IPS DF 6.9 (cell line): Measurements from ENCODE around the gene CCDC167.

Experiments
- DNase-seq: peaks from one replicate; pipeline ENCODE4 v3.0.0-alpha.2; 2013; ENCODE audit warnings: low read depth, low spot score
- H3K27ac ChIP-seq: one replicate; pipeline ENCODE4 v1.5.1; 2013; ENCODE audit warnings: low read length, control low read depth
- H3K27me3 ChIP-seq: 2 replicates; pipeline ENCODE4 v1.6.1; 2013; ENCODE audit warnings: mild to moderate bottlenecking, low read length; ENCODE audit not compliant: control insufficient read depth, insufficient read depth
- H3K36me3 ChIP-seq: 2 replicates; pipeline ENCODE4 v1.6.1; 2013; ENCODE audit warnings: low read length; ENCODE audit not compliant: control insufficient read depth, insufficient read depth
- H3K4me1 ChIP-seq: 2 replicates; pipeline ENCODE4 v1.6.1; 2013; ENCODE audit warnings: low read length; ENCODE audit not compliant: control insufficient read depth, insufficient read depth
- H3K4me3 ChIP-seq: 2 replicates; pipeline ENCODE4 v1.5.1; 2013; ENCODE audit warnings: mild to moderate bottlenecking, low read length
- H3K9me3 ChIP-seq: 2 replicates; pipeline ENCODE4 v1.6.1; 2013; ENCODE audit warnings: low read length, inconsistent platforms; ENCODE audit not compliant: control insufficient read depth, insufficient read depth
- WGBS: extraction: QIAGEN DNeasy Blood & Tissue Kit; methylation state at CpG from one replicate; pipeline ENCODE4 v1.1.7; 2013; ENCODE audit warnings: mixed read lengths, missing lambda C conversion rate; ENCODE audit not compliant: insufficient read length, insufficient coverage; 5-methylcytosine and 5-hydroxymethylcytosine counted together

The CCDC167 gene

GRCh38 chr6:37481711-37482605, 17.7 kb downstream of the CCDC167 start:
- WGBS: no CpG with 5 or more reads among the region's 15 CpGs
- no peaks in the 10 kb centered on the region for H3K27me3 ChIP-seq
- no peaks in the 10 kb centered on the region for H3K9me3 ChIP-seq
- peaks cover 11% of the 10 kb centered on the region for H3K36me3 ChIP-seq
- 0 out of 2 replicates have a peak, but pooled peaks cover 1% of the 10 kb centered on the region for H3K4me1 ChIP-seq
- no peak overlapping the region for H3K27ac ChIP-seq
- no peak for DNase-seq
- H3K4me3 ChIP-seq: no peak overlapping the region

DNA sequence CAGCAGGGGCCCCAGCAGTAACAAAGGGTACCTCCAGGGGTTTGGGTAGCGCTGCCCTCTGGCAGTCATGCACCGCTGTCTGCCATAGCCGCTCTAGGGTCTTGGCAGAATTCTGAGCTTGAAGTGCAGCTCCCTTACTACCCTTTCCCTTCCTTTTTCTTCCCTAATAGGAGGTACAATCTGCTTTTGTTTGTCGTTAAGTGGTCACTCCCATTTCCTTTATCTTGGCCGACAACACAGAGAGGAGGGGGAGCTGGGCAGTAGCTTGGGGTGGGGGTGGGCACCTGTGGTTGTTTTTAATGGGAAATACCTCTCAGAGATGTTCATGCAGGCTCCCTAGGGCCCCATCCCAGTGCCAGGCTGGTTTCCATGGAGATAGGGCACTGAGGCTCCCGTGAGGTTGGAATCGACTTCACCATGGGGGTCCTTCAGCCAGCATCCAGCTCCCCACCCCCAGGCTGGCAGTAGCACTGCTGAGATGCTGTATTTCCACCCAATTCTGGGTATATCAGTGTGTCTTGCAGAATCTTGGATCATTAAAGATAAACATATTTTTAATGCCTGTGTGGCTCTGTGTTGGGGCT, 18.6 kb downstream of the CCDC167 start:
- Histone ChIP-seq H3K4me1 (0 out of 2 replicates have a peak, but pooled peaks cover 1% of the 10 kb centered on the region), H3K9me3 (no peaks in the 10 kb centered on the region), H3K36me3 (peaks cover 11% of the 10 kb centered on the region), H3K27ac (no peak overlapping the region), H3K4me3 (no peak overlapping the region), H3K27me3 (no peaks in the 10 kb centered on the region)
- no CpG with 5 or more reads among the region's 7 CpGs for WGBS
- DNase-seq: no peak

DNA sequence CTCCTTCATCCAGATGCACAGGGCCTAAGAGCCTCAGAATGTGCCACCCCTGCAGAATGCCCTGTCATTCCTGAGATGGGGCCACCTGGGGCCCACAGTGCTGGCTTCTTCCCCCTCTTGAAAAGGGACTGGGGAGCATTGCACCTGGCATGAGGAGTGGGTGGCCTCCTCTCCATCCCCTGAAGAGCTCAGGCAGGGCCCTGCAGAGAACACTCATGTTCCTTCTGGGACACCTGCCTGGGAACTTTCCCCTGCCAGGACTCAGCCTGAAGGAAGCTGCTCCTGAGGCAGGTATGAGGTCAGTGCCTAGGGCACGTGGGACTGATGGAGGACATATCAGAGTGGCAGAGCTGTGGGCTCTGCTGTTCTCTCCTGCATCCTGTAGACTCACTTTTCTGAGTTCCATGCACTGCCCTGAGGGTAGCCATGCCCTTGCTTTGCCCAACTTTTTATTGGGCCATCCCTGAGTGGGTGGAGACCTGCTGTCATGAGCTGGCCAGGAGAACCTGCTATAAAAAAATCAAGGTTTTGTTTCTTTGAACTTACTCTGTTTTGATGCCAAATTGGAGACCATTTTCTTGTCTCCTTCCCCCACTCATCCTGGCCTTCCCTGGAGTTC, 19.5 kb downstream of the CCDC167 start:
- peaks cover 11% of the 10 kb centered on the region for H3K36me3 ChIP-seq
- H3K9me3 ChIP-seq: no peaks in the 10 kb centered on the region
- H3K4me1 ChIP-seq: 0 out of 2 replicates have a peak, but pooled peaks cover 1% of the 10 kb centered on the region
- DNase-seq: no peak
- no peaks in the 10 kb centered on the region for H3K27me3 ChIP-seq
- H3K27ac ChIP-seq: no peak overlapping the region
- H3K4me3 ChIP-seq: no peak overlapping the region
- no CpG with 5 or more reads among the region's 1 CpG for WGBS

DNA sequence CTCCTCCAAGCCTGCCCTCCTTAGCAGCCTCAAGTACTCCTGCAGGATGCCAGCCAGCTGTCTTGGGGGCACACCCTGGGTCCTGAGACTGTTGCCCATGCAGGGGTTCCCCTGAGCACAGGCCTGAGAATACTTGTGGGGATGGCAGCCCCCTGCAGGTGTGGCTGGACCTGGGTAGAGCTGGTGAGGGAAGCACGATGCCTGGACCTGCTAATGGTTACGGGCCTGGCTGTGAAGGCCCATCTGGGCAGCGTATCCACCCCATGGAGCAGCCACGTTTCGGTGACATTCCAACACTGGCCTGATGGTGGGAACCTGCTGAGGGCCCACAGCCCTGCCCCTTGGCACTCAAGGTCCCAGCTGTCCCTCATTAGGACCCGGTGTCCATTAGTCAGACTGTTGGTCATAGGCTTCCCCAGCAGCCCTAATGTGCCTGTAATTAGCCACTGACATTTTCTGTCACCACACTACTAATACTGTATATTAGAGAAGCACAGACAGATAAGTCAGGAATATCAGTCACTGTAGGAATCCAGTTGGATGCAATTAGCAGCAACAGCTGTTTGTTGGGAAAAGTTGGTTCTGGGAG, 20.3 kb downstream of the CCDC167 start:
- H3K9me3 ChIP-seq: no peaks in the 10 kb centered on the region
- no peak overlapping the region for H3K4me3 ChIP-seq
- peaks cover 14% of the 10 kb centered on the region for H3K36me3 ChIP-seq
- no peak overlapping the region for H3K27ac ChIP-seq
- 0 out of 2 replicates have a peak, but pooled peaks cover 1% of the 10 kb centered on the region for H3K4me1 ChIP-seq
- H3K27me3 ChIP-seq: no peaks in the 10 kb centered on the region
- whole genome bisulfite sequencing: no CpG with 5 or more reads among the region's 6 CpGs
- no peak for DNase-seq

DNA sequence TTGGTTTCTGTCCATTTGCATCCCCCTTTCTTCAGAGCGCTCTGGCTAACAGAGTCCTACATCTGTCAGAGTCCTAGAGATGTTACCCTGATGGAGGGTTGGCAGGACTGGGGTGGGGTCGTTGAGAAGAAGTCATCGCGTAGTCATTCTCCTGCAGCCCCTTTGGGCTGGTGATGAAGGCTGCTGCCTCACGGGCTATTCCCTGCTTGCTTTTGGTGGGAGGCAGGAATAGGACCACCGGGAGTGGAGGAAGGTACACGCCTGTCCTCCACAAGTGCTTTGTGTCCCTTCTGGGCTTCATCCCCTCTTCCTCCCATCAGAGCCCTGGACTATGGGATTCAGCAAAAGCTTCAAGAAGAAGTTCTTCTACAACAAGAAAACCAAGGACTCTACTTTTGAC, 20.9 kb downstream of the CCDC167 start:
- Histone ChIP-seq H3K4me3 (no peak overlapping the region), H3K4me1 (0 out of 2 replicates have a peak, but pooled peaks cover 1% of the 10 kb centered on the region), H3K9me3 (no peaks in the 10 kb centered on the region), H3K27ac (no peak overlapping the region), H3K36me3 (peaks cover 14% of the 10 kb centered on the region), H3K27me3 (no peaks in the 10 kb centered on the region)
- no peak for DNase-seq
- WGBS: no CpG with 5 or more reads among the region's 7 CpGs

- Histone ChIP-seq H3K36me3 (peaks cover 12% of the 10 kb centered on the region), H3K27me3 (no peaks in the 10 kb centered on the region), H3K9me3 (no peaks in the 10 kb centered on the region), H3K27ac (no peak overlapping the region), H3K4me1 (0 out of 2 replicates have a peak, but pooled peaks cover 1% of the 10 kb centered on the region), H3K4me3 (no peak overlapping the region)
- WGBS: no CpG with 5 or more reads among the region's 18 CpGs
- no peak for DNase-seq
Observed at GRCh38 chr6:37477656-37478435, 21.8 kb downstream of the CCDC167 start.

DNA sequence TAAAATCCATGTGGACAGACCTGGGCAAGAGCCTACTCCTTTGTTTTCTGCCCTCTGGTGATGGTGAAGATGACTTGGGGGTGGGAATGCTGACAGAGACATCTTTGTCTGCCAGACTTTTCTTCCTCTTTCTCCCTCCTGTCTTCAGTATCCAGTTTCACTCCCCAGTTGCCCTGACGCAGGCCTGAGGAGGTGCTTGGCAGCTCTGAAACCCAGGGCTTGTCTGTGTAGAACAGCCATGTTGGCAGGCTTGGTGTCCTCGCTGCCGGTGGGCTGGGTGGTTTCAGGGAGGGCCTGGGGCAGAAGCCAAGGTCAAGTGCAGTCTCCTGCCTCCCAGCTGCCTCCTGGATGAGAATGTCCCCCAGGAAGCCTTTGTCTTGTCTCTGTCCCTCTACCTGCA, 22.5 kb downstream of the CCDC167 start:
- no CpG with 5 or more reads among the region's 3 CpGs for WGBS
- no peak overlapping the region for H3K27ac ChIP-seq

DNA sequence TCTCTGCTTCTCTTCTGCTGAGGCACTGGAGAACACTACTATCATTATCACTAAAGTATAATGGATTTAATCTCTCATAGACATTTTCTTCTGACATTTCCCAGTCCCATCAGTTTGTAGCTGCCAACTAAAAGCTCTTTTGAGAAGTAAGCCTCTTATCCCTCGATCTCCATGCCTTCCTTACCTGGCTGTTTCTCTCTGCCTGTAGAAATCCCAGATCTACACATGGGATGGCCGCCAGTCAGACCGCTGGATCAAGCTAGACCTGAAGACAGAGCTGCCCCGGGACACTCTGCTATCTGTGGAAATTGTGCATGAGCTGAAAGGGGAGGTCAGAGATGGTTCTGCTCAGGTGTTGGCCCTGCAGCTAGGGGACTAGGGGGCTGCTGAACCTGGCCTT, 25.4 kb downstream of the CCDC167 start:
- peaks cover 15% of the 10 kb centered on the region for H3K36me3 ChIP-seq

More for the DNA sequence above, 22.5 kb downstream of the CCDC167 start:
- H3K36me3 ChIP-seq: peaks cover 13% of the 10 kb centered on the region
- no peaks in the 10 kb centered on the region for H3K27me3 ChIP-seq
- no peak for DNase-seq
- no peak overlapping the region for H3K4me3 ChIP-seq
- H3K9me3 ChIP-seq: no peaks in the 10 kb centered on the region
- 0 out of 2 replicates have a peak, but pooled peaks cover 1% of the 10 kb centered on the region for H3K4me1 ChIP-seq

GRCh38 chr6:37473364-37474095, 26.2 kb downstream of the CCDC167 start:
- peaks cover 10% of the 10 kb centered on the region; the same call in 1 of the 2 replicates for H3K36me3 ChIP-seq
- no peaks in the 10 kb centered on the region for H3K9me3 ChIP-seq
- H3K27me3 ChIP-seq: no peaks in the 10 kb centered on the region
- H3K27ac ChIP-seq: no peak overlapping the region
- H3K4me1 ChIP-seq: no peaks in the 10 kb centered on the region
- no peak overlapping the region for H3K4me3 ChIP-seq
- no peak for DNase-seq
- WGBS: no CpG with 5 or more reads among the region's 8 CpGs

More for the DNA sequence above, 25.4 kb downstream of the CCDC167 start:
- DNase-seq: no peak
- Histone ChIP-seq H3K4me3 (no peak overlapping the region), H3K27ac (no peak overlapping the region), H3K27me3 (no peaks in the 10 kb centered on the region), H3K4me1 (no peaks in the 10 kb centered on the region), H3K9me3 (no peaks in the 10 kb centered on the region)
- no CpG with 5 or more reads among the region's 4 CpGs for WGBS
